Astrocyte of the cerebellum (primary cell): ENCODE data around the gene C1R.

Source experiments
- DNase-seq: peaks from one replicate; pipeline ENCODE4 v3.0.0-alpha.2; 2011; ENCODE audit warnings: low read depth
- H3K4me3 ChIP-seq: 2 replicates; pipeline ENCODE4 v1.5.1; 2011; ENCODE audit warnings: mild to moderate bottlenecking, low read depth, low read length, moderate library complexity
- CTCF ChIP-seq: IDR thresholded peaks from 2 replicates; pipeline ENCODE4 v1.5.1; 2012; ENCODE audit warnings: low read length, low read depth, moderate library complexity, mild to moderate bottlenecking; ENCODE audit errors: missing control alignments
- in situ Hi-C: cut with HindIII; loops from 2 replicates; pipeline ENCODE4 v1.10.0; 2017; ENCODE audit warnings: low sequenced_read_pairs

Gene C1R

GRCh38 chr12:7092229-7092985, at the start of gene C1R:
Gene C1R, minus strand, starts transcription at chr12:7092445. Its CDS starts 57 bp downstream, at chr12:7092388.
- peak; percentile 69 for DNase-seq
- in situ Hi-C loops: no loop called here
- peak within 1 kb of the TSS; percentile 41 for H3K4me3 ChIP-seq
- TF ChIP-seq CTCF: peak; percentile 93

DNA sequence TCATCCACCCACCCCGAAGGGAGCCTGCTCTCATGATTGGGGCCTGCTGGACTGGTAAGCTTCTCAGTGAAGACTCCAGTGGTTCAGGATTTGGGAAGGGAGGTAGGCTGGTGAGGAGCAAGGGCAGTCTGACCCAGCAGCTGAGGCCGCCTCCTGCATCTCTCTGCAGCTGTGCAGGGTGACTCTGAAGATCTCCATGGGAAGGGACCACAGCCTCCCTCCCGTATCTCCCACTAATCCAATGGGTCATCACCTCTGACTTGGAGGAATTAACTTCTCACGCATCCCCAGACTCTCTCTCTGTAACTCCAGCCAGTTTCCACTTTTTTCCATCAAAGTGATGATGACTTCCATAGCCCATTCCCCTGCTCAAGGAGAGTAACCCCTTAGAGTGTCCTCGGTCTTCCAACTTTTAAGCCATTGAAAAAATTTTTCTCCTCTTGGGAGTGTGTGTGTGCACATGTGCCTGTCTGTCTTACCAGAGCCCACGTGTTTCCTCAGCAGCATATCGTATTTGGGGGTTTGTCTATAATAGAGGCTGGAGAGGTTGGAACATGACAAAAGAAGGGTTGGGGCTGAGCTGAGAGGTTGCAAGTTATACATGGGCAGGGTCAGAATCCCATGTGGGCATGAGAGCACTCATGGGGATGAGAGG, 49.2 kb upstream of the C1R start:
- DNase-seq: no peak
- no peak for TF ChIP-seq CTCF
- no peak overlapping the region for H3K4me3 ChIP-seq
- in situ Hi-C loops: no loop called here

- TF ChIP-seq CTCF: no peak
- DNase-seq: no peak
- in situ Hi-C loops: no loop called here
- no peak overlapping the region for H3K4me3 ChIP-seq
Measured at GRCh38 chr12:7139200-7139599, 47.0 kb upstream of the C1R start.

DNA sequence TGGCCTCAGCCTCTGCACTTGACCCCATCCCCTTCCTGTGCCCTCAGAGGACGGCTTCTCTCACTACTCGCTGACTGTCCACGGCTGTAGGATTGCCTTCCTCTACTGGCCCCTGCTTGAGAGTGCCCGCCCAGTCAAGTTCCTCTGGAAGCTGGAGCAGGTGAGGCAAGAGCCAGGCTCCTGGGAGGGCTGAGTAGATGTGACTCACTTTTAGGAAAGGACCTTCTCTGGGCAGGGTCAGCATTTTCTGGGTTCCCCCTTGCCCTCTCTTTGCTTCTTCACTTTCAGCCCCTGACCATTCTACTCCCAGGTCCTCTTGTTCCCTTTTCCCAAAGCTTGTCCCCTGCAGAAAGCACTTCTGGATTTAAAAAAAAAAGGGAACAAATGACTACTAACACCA, 45.7 kb upstream of the C1R start:
- H3K4me3 ChIP-seq: no peak overlapping the region
- TF ChIP-seq CTCF: no peak
- DNase-seq: no peak
- in situ Hi-C loops: no loop called here

- DNase-seq: no peak
- no peak for TF ChIP-seq CTCF
- in situ Hi-C loops: no loop called here
- H3K4me3 ChIP-seq: no peak overlapping the region
Measured at GRCh38 chr12:7136676-7137075, 44.4 kb upstream of the C1R start.

DNA sequence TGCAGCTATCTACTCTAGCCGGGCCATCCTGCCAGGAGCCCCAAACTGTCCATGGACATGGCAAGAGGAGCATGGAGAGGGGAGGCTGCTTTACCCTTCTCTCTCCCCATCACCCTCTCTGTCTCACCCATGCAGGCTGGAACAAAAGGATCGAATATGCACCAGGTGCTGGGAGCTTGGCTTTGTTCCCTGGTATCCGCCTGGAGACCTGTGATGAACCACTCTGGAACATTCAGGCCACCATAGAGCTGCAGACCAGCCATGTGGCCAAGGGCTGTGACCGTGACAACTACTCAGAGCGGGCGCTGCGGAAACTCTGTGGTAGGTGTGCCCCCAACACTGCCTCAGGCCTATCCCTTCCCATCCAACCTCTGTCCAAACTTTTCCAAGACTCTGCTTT, 43.8 kb upstream of the C1R start:
- in situ Hi-C loops: no loop called here
- no peak for TF ChIP-seq CTCF
- DNase-seq: no peak
- no peak overlapping the region for H3K4me3 ChIP-seq
